OCI-LY3 (cell line): ENCODE measurements around the gene NOA1.

ENCODE experiments used
- H2AFZ ChIP-seq: fragments of 200-600, 300-600 bp; shearing (Covaris generic); 2 replicates; pipeline ENCODE4 v1.6.0; 2014; ENCODE audit warnings: antibody characterized with exemption, low read depth, low read length
- H3K27ac ChIP-seq: fragments of 200-600, 300-600 bp; sonication (generic); 2 replicates; pipeline ENCODE4 v1.5.1; 2014; ENCODE audit warnings: mild to moderate bottlenecking, low read length, moderate library complexity, mixed read lengths
- H3K27me3 ChIP-seq: fragments of 200-600, 300-600 bp; sonication (generic); 2 replicates; pipeline ENCODE4 v1.6.1; 2014; ENCODE audit warnings: low read depth, low read length, mixed read lengths
- H3K36me3 ChIP-seq: fragments of 200-600, 300-600 bp; sonication (generic); replicated peaks from 2 replicates; pipeline ENCODE3; 2014; ENCODE audit warnings: low read depth, low read length, mixed read lengths
- H3K4me1 ChIP-seq: fragments of 300-600, 200-600 bp; sonication (generic); 2 replicates; pipeline ENCODE4 v1.6.1; 2014; ENCODE audit warnings: low read length, mixed read lengths
- H3K4me2 ChIP-seq: fragments of 200-600, 300-600 bp; sonication (generic); 2 replicates; pipeline ENCODE4 v1.6.1; 2014; ENCODE audit warnings: low read length, mixed read lengths
- H3K4me3 ChIP-seq: fragments of 300-600, 200-600 bp; sonication (generic); 2 replicates; pipeline ENCODE4 v1.5.1; 2014; ENCODE audit warnings: antibody characterized with exemption, mild to moderate bottlenecking, low read length, moderate library complexity
- H3K79me2 ChIP-seq: fragments of 300-600, 200-600 bp; shearing (Covaris generic); 2 replicates; pipeline ENCODE4 v1.6.1; 2014; ENCODE audit warnings: mild to moderate bottlenecking, low read length, mixed read lengths
- H3K9ac ChIP-seq: fragments of 300-600, 200-600 bp; shearing (Covaris generic); 2 replicates; pipeline ENCODE4 v1.6.0; 2014; ENCODE audit warnings: mild to moderate bottlenecking, low read length, moderate library complexity
- H3K9me3 ChIP-seq: fragments of 200-600, 300-600 bp; shearing (Covaris generic); 2 replicates; pipeline ENCODE4 v1.6.1; 2014; ENCODE audit warnings: low read length, mixed read lengths; ENCODE audit not compliant: insufficient read depth
- H4K20me1 ChIP-seq: fragments of 200-600, 300-600 bp; sonication (generic); 2 replicates; pipeline ENCODE4 v1.6.1; 2016; ENCODE audit warnings: low read length, mixed read lengths; ENCODE audit not compliant: insufficient read depth
- CTCF ChIP-seq: fragments of 200-600, 300-600 bp; sonication (generic); IDR thresholded peaks from 2 replicates; pipeline ENCODE4 v1.5.1; 2014; ENCODE audit warnings: antibody characterized with exemption, low read length, low read depth
- EZH2phosphoT487 ChIP-seq: fragments of 200-600 bp; shearing (Covaris generic); IDR thresholded peaks from 2 replicates; pipeline ENCODE4 v1.6.1; 2018; ENCODE audit warnings: antibody characterized with exemption, mixed run types, low read depth

Gene NOA1

GRCh38 chr4:56972809-56973208, 4.6 kb downstream of the NOA1 start:
- no peaks in the 10 kb centered on the region for H3K27me3 ChIP-seq
- TF ChIP-seq CTCF (no peak), EZH2phosphoT487 (no peak)
- no peak overlapping the region for H2AFZ ChIP-seq
- H3K4me1 ChIP-seq = peaks cover 5% of the 10 kb centered on the region
- no peak overlapping the region for H3K4me3 ChIP-seq
- peaks cover 49% of the 10 kb centered on the region for H3K79me2 ChIP-seq
- peaks cover 11% of the 10 kb centered on the region for H4K20me1 ChIP-seq
- peaks cover 53% of the 10 kb centered on the region for H3K36me3 ChIP-seq
- no peak overlapping the region for H3K27ac ChIP-seq
- peaks cover 14% of the 10 kb centered on the region; the same call in 1 of the 2 replicates for H3K9me3 ChIP-seq
- H3K4me2 ChIP-seq = no peak overlapping the region
- H3K9ac ChIP-seq = no peak overlapping the region

- H4K20me1 ChIP-seq = peaks cover 11% of the 10 kb centered on the region
- peaks cover 57% of the 10 kb centered on the region for H3K36me3 ChIP-seq
- H3K9me3 ChIP-seq = peaks cover 14% of the 10 kb centered on the region; the same call in 1 of the 2 replicates
These were observed 5.0 kb downstream of the NOA1 start for GRCh38 chr4:56972389-56972788.

GRCh38 chr4:56971383-56971782, 6.0 kb downstream of the NOA1 start:
- H3K27me3 ChIP-seq = no peaks in the 10 kb centered on the region
- H3K36me3 ChIP-seq = peaks cover 64% of the 10 kb centered on the region
- peaks cover 5% of the 10 kb centered on the region for H3K4me1 ChIP-seq
- no peak overlapping the region for H3K9ac ChIP-seq
- no peak for TF ChIP-seq EZH2phosphoT487
- TF ChIP-seq CTCF = no peak
- no peak overlapping the region for H2AFZ ChIP-seq
- no peak overlapping the region for H3K4me3 ChIP-seq
- H3K9me3 ChIP-seq = peaks cover 14% of the 10 kb centered on the region; the same call in 1 of the 2 replicates
- no peak overlapping the region for H3K4me2 ChIP-seq
- H3K79me2 ChIP-seq = peaks cover 39% of the 10 kb centered on the region
- H4K20me1 ChIP-seq = peaks cover 7% of the 10 kb centered on the region
- H3K27ac ChIP-seq = no peak overlapping the region

More at GRCh38 chr4:56972389-56972788, 5.0 kb downstream of the NOA1 start:
- Histone ChIP-seq H3K79me2 (peaks cover 49% of the 10 kb centered on the region), H2AFZ (no peak overlapping the region), H3K27me3 (no peaks in the 10 kb centered on the region), H3K9ac (no peak overlapping the region), H3K4me1 (peaks cover 5% of the 10 kb centered on the region), H3K27ac (no peak overlapping the region), H3K4me2 (no peak overlapping the region), H3K4me3 (no peak overlapping the region)
- TF ChIP-seq CTCF = no peak
- TF ChIP-seq EZH2phosphoT487 = no peak

GRCh38 chr4:56961107-56961500, 16.3 kb downstream of the NOA1 start:
- Histone ChIP-seq H3K27me3 (no peaks in the 10 kb centered on the region), H3K4me2 (no peak overlapping the region), H3K4me3 (no peak overlapping the region), H3K9ac (no peak overlapping the region), H3K9me3 (no peaks in the 10 kb centered on the region), H3K4me1 (no peaks in the 10 kb centered on the region), H3K27ac (no peak overlapping the region), H3K36me3 (peaks cover 11% of the 10 kb centered on the region), H2AFZ (no peak overlapping the region), H4K20me1 (no peaks in the 10 kb centered on the region), H3K79me2 (no peaks in the 10 kb centered on the region)
- TF ChIP-seq CTCF (no peak), EZH2phosphoT487 (no peak)
